22Rv1 (cell line): ENCODE measurements around the gene PES1.
"Not testable (repeated sequence)": the region's sequence is repeated elsewhere in the genome, so short reads cannot be mapped to it uniquely, and the experiment has no call there.

Source experiments
- ZFX ChIP-seq: fragments of 450-650 bp; IDR thresholded peaks from 2 replicates; pipeline ENCODE4 v1.6.1; 2017; ENCODE audit warnings: antibody characterized with exemption, borderline replicate concordance
- TF ChIP-seq, protein P1 (sequence below): fragments of 450-650 bp; IDR thresholded peaks from 2 replicates; pipeline ENCODE4 v1.5.1; 2017; ENCODE audit warnings: mild to moderate bottlenecking

DNA sequence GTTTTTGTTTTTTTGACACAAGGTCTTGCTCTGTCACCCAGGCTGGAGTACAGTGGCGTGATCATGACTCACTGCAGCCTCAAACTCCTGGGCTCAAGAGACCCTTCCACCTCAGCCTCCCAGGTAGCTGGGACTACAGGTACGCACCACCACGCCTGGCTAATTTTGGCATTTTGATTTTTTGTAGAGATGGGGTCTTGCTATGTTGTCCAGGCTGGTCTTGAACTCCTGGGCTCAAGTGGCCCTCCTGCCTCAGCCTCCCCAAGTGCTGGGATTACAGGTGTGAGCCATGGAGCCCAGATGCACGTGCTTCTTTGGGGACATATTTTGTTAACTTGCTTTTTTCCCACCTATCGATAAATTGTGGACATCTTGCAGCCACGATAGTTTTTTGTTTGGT lies 24.4 kb downstream of the PES1 start:
- TF ChIP-seq, protein P1, sequence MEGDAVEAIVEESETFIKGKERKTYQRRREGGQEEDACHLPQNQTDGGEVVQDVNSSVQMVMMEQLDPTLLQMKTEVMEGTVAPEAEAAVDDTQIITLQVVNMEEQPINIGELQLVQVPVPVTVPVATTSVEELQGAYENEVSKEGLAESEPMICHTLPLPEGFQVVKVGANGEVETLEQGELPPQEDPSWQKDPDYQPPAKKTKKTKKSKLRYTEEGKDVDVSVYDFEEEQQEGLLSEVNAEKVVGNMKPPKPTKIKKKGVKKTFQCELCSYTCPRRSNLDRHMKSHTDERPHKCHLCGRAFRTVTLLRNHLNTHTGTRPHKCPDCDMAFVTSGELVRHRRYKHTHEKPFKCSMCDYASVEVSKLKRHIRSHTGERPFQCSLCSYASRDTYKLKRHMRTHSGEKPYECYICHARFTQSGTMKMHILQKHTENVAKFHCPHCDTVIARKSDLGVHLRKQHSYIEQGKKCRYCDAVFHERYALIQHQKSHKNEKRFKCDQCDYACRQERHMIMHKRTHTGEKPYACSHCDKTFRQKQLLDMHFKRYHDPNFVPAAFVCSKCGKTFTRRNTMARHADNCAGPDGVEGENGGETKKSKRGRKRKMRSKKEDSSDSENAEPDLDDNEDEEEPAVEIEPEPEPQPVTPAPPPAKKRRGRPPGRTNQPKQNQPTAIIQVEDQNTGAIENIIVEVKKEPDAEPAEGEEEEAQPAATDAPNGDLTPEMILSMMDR = not testable (repeated sequence)
- TF ChIP-seq ZFX = not testable (repeated sequence)
